K562 (cell line): Measurements from ENCODE around the gene ZBTB16. TPM values are rescaled to one million over a fixed set of nuclear protein-coding genes. Genes with fewer than 3 reads are reported as not detected.

Source experiments
- ATAC-seq: fragments of 200-7000 bp; cut with Tn5 transposase; 3 replicates; pipeline ENCODE4 v1.9.1; 2020; ENCODE audit warnings: moderate library complexity
- BruUV-seq: library from RNA; stranded (reverse); fragments of 400-500 nt; replicated peaks from 2 replicates; lab custom pipeline; 2021; lab: Mats Ljungman, UMichigan
- CTCF ChIA-PET: fragments of 300-600 bp; formaldehyde crosslinking; extraction: SDS; loops from one replicate; lab custom pipeline; 2021; ENCODE audit warnings: low intra/inter-chr PET ratio; lab: Yijun Ruan, JAX
- POLR2A ChIA-PET: fragments of 300-600, 350-650 bp; sonication (Branson Sonifier 250); formaldehyde crosslinking; extraction: SDS; loops from one replicate; lab custom pipeline; 2021; ENCODE audit warnings: antibody characterized with exemption, inconsistent platforms; lab: Yijun Ruan, JAX
- DNase-seq, 4 experiments: peaks; one replicate each; pipeline versions ENCODE4 v3.0.0 to v3.0.0-alpha.2; 2011 to 2018; ENCODE audit warnings: low spot score in 3 of 4, mixed read lengths in 3 of 4; ENCODE audit errors: extremely low read depth in 1 of 4
- FAIRE-seq: peaks from 2 replicates; lab custom pipeline; 2011; peaks lifted over from hg19 to GRCh38; lab: Jason Lieb, UNC
- H2AFZ ChIP-seq: 2 replicates; pipeline ENCODE4 v1.6.0; 2011; ENCODE audit warnings: low read depth, low read length, control low read depth, inconsistent platforms
- H3K27ac ChIP-seq: fragments of 200-600 bp; 3 replicates; pipeline ENCODE4 v1.8.0; 2011; ENCODE audit warnings: low read depth, mild to moderate bottlenecking, control low read depth, inconsistent platforms, low read length, moderate library complexity, mixed read lengths; ENCODE audit errors: extremely low read depth
- H3K27me3 ChIP-seq, 2 experiments: fragments of 300-600 bp in 1 of 2; 2 replicates in 1 of 2; 3 replicates in 1 of 2; pipeline versions ENCODE4 v1.6.0 to v1.8.0; 2011; ENCODE audit warnings: inconsistent platforms in 2 of 2, low read length in 2 of 2, mild to moderate bottlenecking in 1 of 2, mixed read lengths in 1 of 2, moderate library complexity in 1 of 2; ENCODE audit not compliant: control insufficient read depth in 2 of 2, insufficient read depth in 2 of 2
- H3K36me3 ChIP-seq: fragments of 300-600 bp; 3 replicates; pipeline ENCODE4 v1.8.0; 2011; ENCODE audit warnings: mild to moderate bottlenecking, low read length, inconsistent platforms; ENCODE audit not compliant: control insufficient read depth, insufficient read depth
- H3K4me1 ChIP-seq, 2 experiments: fragments of 200-600 bp in 1 of 2; replicated peaks in 1 of 2; 2 replicates in 1 of 2; 3 replicates in 1 of 2; pipeline versions ENCODE4 v1.5.1 to v1.8.0; 2011; ENCODE audit warnings: inconsistent platforms in 2 of 2, low read length in 2 of 2, mild to moderate bottlenecking in 1 of 2, mixed read lengths in 1 of 2, moderate library complexity in 1 of 2; ENCODE audit not compliant: control insufficient read depth in 2 of 2, insufficient read depth in 2 of 2
- H3K4me2 ChIP-seq: 2 replicates; pipeline ENCODE4 v1.6.1; 2011; ENCODE audit warnings: low read length, control low read depth, inconsistent platforms, mixed read lengths; ENCODE audit not compliant: insufficient read depth
- H3K4me3 ChIP-seq: fragments of 200-600 bp; sonication (generic), shearing (Covaris generic); 2 replicates; pipeline ENCODE4 v1.5.1; 2016; ENCODE audit warnings: control low read depth, inconsistent platforms
- H3K79me2 ChIP-seq: fragments of 200-600 bp; 3 replicates; pipeline ENCODE4 v1.8.0; 2011; ENCODE audit warnings: low read length, inconsistent platforms; ENCODE audit not compliant: control insufficient read depth, insufficient read depth
- H3K9ac ChIP-seq, 2 experiments: 2 replicates each; pipeline versions ENCODE4 v1.6.0 to v1.6.1; 2011; ENCODE audit warnings: low read depth in 2 of 2, low read length in 2 of 2, control low read depth in 1 of 2, inconsistent platforms in 1 of 2, mild to moderate bottlenecking in 1 of 2, mixed read lengths in 1 of 2; ENCODE audit not compliant: insufficient read depth in 1 of 2
- H3K9me1 ChIP-seq: one replicate; pipeline ENCODE4 v1.6.0; 2011; ENCODE audit warnings: inconsistent platforms, mild to moderate bottlenecking, low read length, moderate library complexity; ENCODE audit not compliant: control insufficient read depth, insufficient read depth
- H3K9me3 ChIP-seq: replicated peaks from 2 replicates; pipeline ENCODE4 v1.5.1; 2011; ENCODE audit warnings: low read depth, low read length, inconsistent platforms; ENCODE audit not compliant: control insufficient read depth, insufficient read depth
- H4K20me1 ChIP-seq: replicated peaks from 2 replicates; pipeline ENCODE4 v1.6.1; 2011; ENCODE audit warnings: low read length, inconsistent platforms, mixed read lengths; ENCODE audit not compliant: control insufficient read depth, insufficient read depth
- ARHGAP35 ChIP-seq: fragments of 450-650 bp; IDR thresholded peaks from 2 replicates; pipeline ENCODE4 v1.6.1; 2018; ENCODE audit not compliant: partially characterized antibody
- ATF6 ChIP-seq: sonication (generic); formaldehyde crosslinking; IDR thresholded peaks from 2 replicates; pipeline ENCODE4 v1.4.0; 2020; ENCODE audit warnings: mild to moderate bottlenecking, missing genetic modification reagents
- CEBPB ChIP-seq: fragments of 450-650 bp; IDR thresholded peaks from 2 replicates; pipeline ENCODE4 v1.6.1; 2016; ENCODE audit warnings: missing genetic modification characterization, missing compliant biosample characterization
- CEBPG ChIP-seq, 3 experiments: fragments of 200-800 bp in 1 of 3; sonication (Bioruptor generic) in 1 of 3; sonication (generic) in 1 of 3; formaldehyde crosslinking in 1 of 3; IDR thresholded peaks in 2 of 3; conservative IDR thresholded peaks in 1 of 3; 2 replicates each; pipeline versions ENCODE4 v1.6.1 to v1.8.0; 2016 to 2022; ENCODE audit warnings: missing compliant biosample characterization in 2 of 3, missing genetic modification characterization in 2 of 3, mild to moderate bottlenecking in 1 of 3, missing genetic modification reagents in 1 of 3
- ERF ChIP-seq: fragments of 450-650 bp; formaldehyde crosslinking; IDR thresholded peaks from 2 replicates; pipeline ENCODE4 v1.4.0; 2020; ENCODE audit warnings: mild to moderate bottlenecking, mixed read lengths
- FOXJ3 ChIP-seq: sonication (generic); formaldehyde crosslinking; IDR thresholded peaks from 2 replicates; pipeline ENCODE4 v1.4.0; 2020; ENCODE audit warnings: mild to moderate bottlenecking, missing genetic modification reagents
- HDAC6 ChIP-seq: IDR thresholded peaks from 2 replicates; pipeline ENCODE4 v1.6.1; 2012; ENCODE audit warnings: low read depth, mild to moderate bottlenecking, control low read depth, inconsistent platforms, low read length, moderate library complexity
- HMG20B ChIP-seq: fragments of 250-450 bp; sonication (Bioruptor Pico); IDR thresholded peaks from 2 replicates; pipeline ENCODE4 v1.5.0; 2021; ENCODE audit warnings: mild to moderate bottlenecking
- KLF13 ChIP-seq: fragments of 450-650 bp; IDR thresholded peaks from 2 replicates; pipeline ENCODE4 v1.6.1; 2016; ENCODE audit warnings: missing genetic modification characterization, low read depth, mild to moderate bottlenecking, missing compliant biosample characterization, moderate library complexity, borderline replicate concordance
- NCOR1 ChIP-seq: fragments of 450-650 bp; IDR thresholded peaks from 2 replicates; pipeline ENCODE4 v1.6.1; 2016; ENCODE audit warnings: mild to moderate bottlenecking, moderate library complexity
- NFE2 ChIP-seq: IDR thresholded peaks from 2 replicates; pipeline ENCODE4 v1.6.1; 2014; ENCODE audit warnings: antibody characterized with exemption, low read depth
- POLR2H ChIP-seq: IDR thresholded peaks from 2 replicates; pipeline ENCODE4 v1.6.1; 2016; ENCODE audit warnings: missing genetic modification characterization, low read depth, mild to moderate bottlenecking, control low read depth, missing compliant biosample characterization, moderate library complexity
- RBM15 ChIP-seq: fragments of 200-400 bp; formaldehyde crosslinking; IDR thresholded peaks from 2 replicates; pipeline ENCODE4 v1.6.1; 2018; ENCODE audit warnings: mild to moderate bottlenecking, low read length, moderate library complexity; ENCODE audit not compliant: insufficient read depth
- ZFP30 ChIP-seq: fragments of 250-450 bp; sonication (Bioruptor Pico); IDR thresholded peaks from 2 replicates; pipeline ENCODE4 v1.8.0; 2022; ENCODE audit warnings: moderate library complexity, mild to moderate bottlenecking, inconsistent platforms, borderline replicate concordance
- ZNF77 ChIP-seq: fragments of 250-450 bp; sonication (Bioruptor Pico); IDR thresholded peaks from 2 replicates; pipeline ENCODE4 v1.5.0; 2020
- WGBS: fragments of 100-300 bp; shearing (Covaris generic); methylation state at CpG from one replicate; pipeline ENCODE4 v1.1.6; 2016; ENCODE audit warnings: low coverage, mixed read lengths; ENCODE audit not compliant: insufficient coverage; ENCODE audit errors: missing lambda C conversion rate; 5-methylcytosine and 5-hydroxymethylcytosine counted together
- in situ Hi-C: fragments of 300-500 bp; cut with MboI; formaldehyde crosslinking; loops from 4 replicates; pipeline ENCODE4 v1.15.0; 2018; ENCODE audit warnings: inconsistent platforms, mixed read lengths
- intact Hi-C: fragments of 100-400 bp; cut with micrococcal nuclease; formaldehyde crosslinking; loops from 2 replicates; pipeline ENCODE4 v1.14.2; 2022
- polyA plus RNA-seq, 8 experiments: library from polyadenylated mRNA; depleted of rRNA in 4 of 8; stranded (reverse) in 5 of 8; unstranded in 3 of 8; fragments of >200 nt; fragmentation: Nextera tagmentation in 2 of 8; fragmentation: Illumina TruSeq in 1 of 8; extraction: Ambion mirVana in 2 of 8; extraction: Trizol in 1 of 8; gene quantifications; 2 replicates each; pipeline versions ENCODE4 v1.2.1 to v1.2.3, GENCODE V29; 2011 to 2014; ENCODE audit warnings: inconsistent platforms in 1 of 8, missing spikeins in 1 of 8
- total RNA-seq, 7 experiments: library from RNA; depleted of rRNA in 6 of 7; stranded (reverse); fragments of >200 nt in 6 of 7; fragmentation: Illumina TruSeq in 2 of 7; extraction: Trizol in 2 of 7; gene quantifications; 2 replicates each; pipeline versions ENCODE4 v1.2.1 to v1.2.3, GENCODE V29; 2011 to 2021; ENCODE audit warnings: low replicate concordance in 1 of 7

The ZBTB16 gene
- total and polyA plus RNA-seq, 9 of the 15 experiments (the other 6 are each of a cell fraction or from before 2014, with no cell fraction given), result 0.06 to 0.40 (median 0.24) TPM; not detected in 4

- TF ChIP-seq HDAC6 (no peak), FOXJ3 (CRISPR knock-in tag) (no peak), ATF6 (CRISPR knock-in tag) (no peak), POLR2H (no peak), NFE2 (no peak)
These were observed 64.3 kb downstream of the ZBTB16 start (continued) for GRCh38 chr11:114123692-114124330.

- no peaks in the 10 kb centered on the region for H3K79me2 ChIP-seq
- ATAC-seq, result no peak
- peaks cover 54 to 78% of the 10 kb centered on the region in 2 experiments for H3K27me3 ChIP-seq
- H3K27ac ChIP-seq, result no peak overlapping the region
- no peak for FAIRE-seq
- H2AFZ ChIP-seq, result no peak overlapping the region
- TF ChIP-seq KLF13 (tag) (no peak), CEBPG (CRISPR knock-in tag; IDR thresholded peaks at IDR 0.05) (no peak), CEBPG (tag; conservative IDR thresholded peaks at IDR 0.05 in 1 of 2, IDR thresholded peaks at IDR 0.05 in 1 of 2) (no peak), ARHGAP35 (no peak), RBM15 (no peak), HMG20B (no peak), CEBPB (no peak), ZNF77 (CRISPR knock-in tag) (no peak), POLR2H (no peak), ZFP30 (CRISPR knock-in tag) (no peak), NCOR1 (no peak), ERF (CRISPR knock-in tag) (no peak)
- no TSS peak for BruUV-seq
- no peak overlapping the region for H3K4me3 ChIP-seq
- H4K20me1 ChIP-seq, result no peaks in the 10 kb centered on the region
- CTCF ChIA-PET, result interaction anchor here (0.7 kb wide), 1 partner anchor 53 kb away, joined by 3 read pairs; no protein-coding TSS in a partner anchor
- no peak overlapping the region for H3K9ac ChIP-seq
- in situ Hi-C loops, result no loop called here
- H3K4me2 ChIP-seq, result no peak overlapping the region
- peaks cover 0 to 3% of the 10 kb centered on the region in 2 experiments; a peak in 2 of 5 replicates for H3K4me1 ChIP-seq
- WGBS, result 4% methylated on average over 5 of the region's 5 CpGs
- no peak for DNase-seq
- no peaks in the 10 kb centered on the region for H3K9me3 ChIP-seq
- POLR2A ChIA-PET, result interaction anchor here (1.2 kb wide), 1 partner anchor 9 kb away, joined by 3 read pairs; no protein-coding TSS in a partner anchor
- H3K9me1 ChIP-seq, result no peaks in the 10 kb centered on the region
- intact Hi-C loops, result no loop called here
- H3K36me3 ChIP-seq, result no peaks in the 10 kb centered on the region
These were observed 65.2 kb downstream of the ZBTB16 start for GRCh38 chr11:114124601-114125144.
